Right hindlimb (tissue), 1 donor: Measurements from ENCODE around the gene CCDC8.
"Not testable (repeated sequence)": the region's sequence is repeated elsewhere in the genome, so short reads cannot be mapped to it uniquely, and the experiment has no call there.

Experiments used
- DNase-seq: peaks from one replicate; pipeline ENCODE4 v3.0.0-alpha.2; 2018

Gene CCDC8

DNA sequence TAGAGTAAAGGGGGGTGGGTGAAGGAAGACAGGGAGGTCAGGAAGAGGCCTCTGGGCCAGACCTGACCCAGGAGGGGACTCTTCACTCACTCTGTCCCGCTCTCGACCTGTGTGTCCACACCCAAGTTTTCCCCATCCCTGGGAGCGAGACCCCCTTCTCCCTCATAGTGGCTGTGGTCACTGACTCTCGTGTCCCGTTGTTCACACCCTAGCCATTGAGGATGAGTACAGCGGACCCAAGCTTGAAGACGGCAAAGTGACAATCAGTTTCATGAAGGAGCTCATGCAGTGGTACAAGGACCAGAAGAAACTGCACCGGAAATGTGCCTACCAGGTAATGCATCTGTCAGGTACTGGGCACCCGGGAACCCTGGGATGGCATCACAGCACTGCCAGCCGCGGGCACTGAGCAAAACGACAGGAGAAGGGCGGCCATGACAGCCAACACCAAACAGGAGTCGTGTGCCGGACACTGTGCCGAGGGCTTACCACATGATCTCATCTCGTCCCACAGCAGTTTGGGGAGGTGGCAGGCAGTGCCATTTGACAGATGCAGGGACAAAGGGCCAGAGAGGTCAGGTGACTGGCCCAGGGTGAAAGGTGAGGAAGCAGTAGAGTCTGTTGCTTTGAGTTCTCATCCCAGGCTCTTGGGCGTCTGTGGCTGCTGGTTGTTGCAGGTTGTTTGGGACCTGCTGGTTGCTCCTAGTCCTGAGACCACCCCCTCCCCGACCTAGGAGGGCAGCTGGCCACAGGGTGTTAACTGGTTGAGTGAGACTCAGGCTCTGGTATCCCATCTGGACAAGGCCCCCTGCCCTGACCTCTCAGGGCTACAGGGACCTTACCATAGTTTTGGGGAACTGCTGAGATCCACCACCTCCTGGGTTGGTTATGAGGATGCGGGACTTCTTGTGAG lies 36.9 kb downstream of the CCDC8 start:
- DNase-seq, result no peak

DNA sequence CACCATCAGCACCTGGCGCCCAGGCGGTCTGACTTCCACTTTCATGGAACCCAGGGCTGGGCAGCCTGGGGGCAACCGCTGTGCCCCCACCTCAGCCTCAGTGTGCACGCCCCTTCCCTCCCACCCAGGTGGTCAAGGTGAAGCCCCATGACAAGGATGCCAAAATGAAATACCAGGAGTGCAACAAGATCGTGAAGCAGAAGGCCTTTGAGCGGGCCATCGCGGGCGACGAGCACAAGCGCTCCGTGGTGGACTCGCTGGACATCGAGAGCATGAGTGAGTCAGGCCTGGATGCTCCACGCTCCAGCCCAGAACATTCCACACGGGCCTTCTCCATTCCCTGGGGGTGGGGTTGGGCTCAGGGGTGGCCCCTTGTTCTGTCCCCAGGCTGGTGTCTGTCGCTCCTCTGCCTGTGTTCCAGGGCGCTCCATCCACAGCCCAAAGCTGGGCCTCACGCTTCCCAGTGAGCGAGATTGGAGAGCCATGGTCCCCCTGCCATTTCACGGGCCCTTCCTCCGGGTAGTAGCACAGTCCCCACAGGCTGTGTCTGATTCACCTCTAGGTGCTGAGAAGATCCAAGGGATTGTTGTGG lies 37.8 kb downstream of the CCDC8 start:
- DNase-seq, result not testable (repeated sequence)

GRCh38 chr19:46374536-46375475 lies 38.6 kb downstream of the CCDC8 start:
- no peak for DNase-seq

GRCh38 chr19:46373491-46374359 lies 39.6 kb downstream of the CCDC8 start:
- peak; percentile 73 for DNase-seq

DNA sequence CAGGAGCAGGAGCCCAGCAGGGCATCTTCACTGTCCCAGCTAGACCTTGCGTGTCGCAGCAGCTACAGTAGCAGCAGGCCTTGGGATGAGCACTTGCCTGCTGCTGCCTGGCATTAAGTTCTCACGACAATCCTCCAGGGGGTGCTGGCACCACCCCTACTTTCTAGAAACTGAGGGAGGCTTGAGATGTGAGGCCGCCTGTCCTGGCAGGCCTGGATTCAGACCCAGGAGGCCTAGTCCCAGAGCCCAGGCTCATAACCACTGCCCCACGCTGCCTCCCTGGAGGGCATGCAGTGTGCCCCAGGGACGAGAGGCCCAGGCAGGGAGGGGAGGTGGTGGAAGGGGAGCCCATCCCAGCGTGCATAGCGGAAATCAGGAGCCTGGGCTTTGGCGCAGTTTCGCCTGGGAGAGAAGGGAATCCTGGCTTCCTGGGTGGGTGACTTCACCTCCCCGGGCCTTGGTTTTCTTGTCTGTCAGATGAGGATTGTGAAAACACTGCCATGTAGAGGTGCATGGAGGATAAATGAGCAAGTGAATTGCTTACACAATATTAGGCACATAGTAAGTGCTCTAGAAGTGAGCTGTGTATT lies 40.4 kb downstream of the CCDC8 start:
- DNase-seq, result no peak

DNA sequence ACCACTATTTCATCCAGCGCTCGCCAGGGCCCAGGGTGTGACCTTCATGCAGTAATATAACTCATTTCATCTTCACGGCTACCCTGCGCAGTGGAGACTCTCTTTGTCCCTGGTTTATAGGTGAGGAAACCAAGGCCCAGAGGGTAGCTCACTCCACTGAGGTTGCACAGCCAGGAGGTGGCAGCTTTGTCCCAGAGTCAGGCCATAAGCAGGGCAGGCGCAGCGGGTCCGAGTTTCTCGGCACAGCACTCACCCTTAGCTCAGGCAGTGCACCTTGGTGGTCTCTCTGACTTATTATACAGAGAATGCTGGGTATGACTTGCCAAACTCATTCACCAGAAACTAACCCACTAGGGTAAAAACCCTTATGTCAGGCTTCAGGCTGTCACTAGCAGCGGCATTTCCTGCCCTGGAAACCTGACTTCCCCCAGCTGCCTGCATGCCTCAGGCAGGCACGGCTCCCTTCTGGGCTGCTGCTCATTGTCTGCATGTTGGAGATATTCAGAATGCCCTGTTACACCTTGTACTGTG lies 41.9 kb downstream of the CCDC8 start:
- no peak for DNase-seq

DNA sequence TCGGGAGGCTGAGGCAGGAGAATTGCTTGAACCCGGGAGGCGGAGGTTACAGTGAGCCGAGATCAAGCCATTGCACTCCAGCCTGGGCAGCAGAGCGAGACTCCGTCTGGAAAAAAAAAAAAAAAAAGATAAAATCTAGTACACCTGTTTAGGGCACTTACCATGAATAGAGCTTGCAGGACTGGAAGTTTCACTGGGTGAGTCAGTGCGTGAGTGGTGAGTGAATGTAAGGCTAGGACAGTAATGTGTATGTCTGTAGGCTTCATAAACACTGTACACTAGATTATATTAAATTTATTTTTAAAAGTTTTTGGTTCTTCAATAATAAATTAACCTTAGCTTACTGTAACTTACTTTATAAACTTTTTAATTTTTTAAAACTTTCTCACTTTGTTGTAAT lies 43.5 kb downstream of the CCDC8 start:
- no peak for DNase-seq

DNA sequence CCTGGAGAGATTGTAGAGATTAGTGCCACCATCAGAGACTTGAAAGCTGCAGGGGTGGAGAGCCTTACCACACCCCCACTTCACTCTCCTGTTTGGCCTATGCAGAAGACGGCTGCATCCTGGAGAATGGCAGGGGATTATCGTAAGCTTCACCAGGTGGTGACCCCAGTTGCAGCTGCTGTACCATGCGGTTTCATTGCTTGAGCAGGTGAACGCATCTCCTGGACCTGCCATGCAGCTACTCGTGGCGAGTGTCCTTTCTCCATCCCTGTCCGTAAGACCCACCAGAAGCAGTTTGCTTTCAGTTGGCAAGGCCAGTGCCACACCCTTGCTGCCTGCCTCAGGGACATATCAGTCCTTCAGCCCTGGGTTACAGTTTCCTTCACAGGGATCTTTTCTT lies 45.2 kb downstream of the CCDC8 start:
- DNase-seq, result no peak

- no peak for DNase-seq
Observed at GRCh38 chr19:46367426-46367825, 45.9 kb downstream of the CCDC8 start.

DNA sequence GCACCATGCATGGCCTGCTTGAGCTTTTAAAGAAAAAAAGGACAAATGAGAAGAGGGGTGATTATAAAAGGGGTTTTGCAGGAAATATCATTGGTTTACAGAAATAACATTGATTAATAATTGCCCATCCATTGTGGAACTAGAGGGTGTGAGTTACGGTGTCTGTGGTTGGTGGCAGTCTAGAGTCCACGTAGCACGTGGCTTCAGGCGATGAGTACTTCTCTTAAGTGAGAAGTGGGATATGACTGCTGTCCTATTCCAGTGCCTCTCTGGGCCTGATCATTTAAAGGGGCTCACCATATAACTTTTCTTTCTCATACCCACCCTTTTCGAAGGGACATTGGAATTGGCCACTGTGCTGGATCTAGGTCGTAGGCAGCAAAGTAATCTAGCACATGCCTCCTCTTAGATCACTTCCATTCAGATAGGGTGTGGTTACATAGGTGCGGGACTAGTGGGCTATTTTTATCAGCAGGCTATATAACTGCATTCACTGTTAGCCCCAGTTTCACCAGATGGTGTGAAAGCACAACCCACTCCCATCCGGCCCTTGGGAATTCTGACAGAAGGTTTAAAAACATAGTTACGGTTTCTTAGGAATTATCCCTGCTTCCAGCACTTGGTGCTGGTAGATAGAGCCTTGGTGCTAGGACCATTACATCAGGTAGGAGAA lies 46.6 kb downstream of the CCDC8 start:
- DNase-seq, result no peak

DNA sequence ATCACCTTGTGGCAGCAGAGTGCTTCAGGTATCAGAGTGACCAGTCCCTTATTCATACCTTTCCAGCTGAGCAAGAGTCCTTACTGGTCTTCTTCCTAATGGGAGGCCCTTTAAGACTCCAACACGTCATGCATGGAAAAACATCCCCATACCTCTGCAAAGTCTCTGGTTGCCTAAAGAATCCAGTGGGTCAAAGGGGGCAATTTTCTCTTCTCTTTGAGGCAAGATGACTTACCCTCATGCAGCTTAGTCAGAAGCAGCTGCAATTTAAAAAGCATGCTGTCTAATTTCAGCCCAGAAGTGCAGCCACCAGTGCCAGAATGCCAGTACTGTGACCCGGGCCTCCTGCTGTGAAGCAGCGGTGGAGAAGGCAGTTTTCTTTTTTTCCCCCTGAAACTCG lies 47.8 kb downstream of the CCDC8 start:
- DNase-seq, result no peak

DNA sequence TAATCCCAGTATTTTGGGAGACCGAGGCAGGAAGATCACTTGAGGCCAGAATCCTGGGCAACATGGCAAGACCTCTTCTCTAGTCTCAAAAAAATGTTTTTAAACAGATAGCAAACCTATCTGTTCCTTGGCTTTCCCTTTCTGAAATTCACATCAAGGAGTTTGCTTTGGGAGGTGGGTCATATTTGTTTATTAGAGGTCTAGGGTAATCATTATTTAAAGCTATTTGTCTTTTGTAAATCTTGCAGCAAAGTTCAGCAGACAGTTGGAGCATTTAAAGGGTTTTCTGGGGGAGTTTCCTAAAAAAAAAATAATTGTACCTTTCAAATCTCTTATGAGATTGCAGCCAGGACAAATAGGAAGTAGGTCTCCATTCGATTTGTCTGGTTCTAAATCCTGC lies 49.0 kb downstream of the CCDC8 start:
- no peak for DNase-seq

- no peak for DNase-seq
Observed at GRCh38 chr19:46361915-46362314, 51.4 kb downstream of the CCDC8 start.
